H1 (cell line): ENCODE data around the gene MATK. TPM values are rescaled to one million over a fixed set of nuclear protein-coding genes. Genes with fewer than 3 reads are reported as not detected.

Source experiments
- CTCF ChIA-PET: fragments of 300-600 bp; sonication (Branson Sonifier 250); formaldehyde crosslinking; loops from one replicate; lab custom pipeline; 2021; ENCODE audit not compliant: partially characterized antibody; lab: Charles Lee
- POLR2A ChIA-PET: fragments of 300-600 bp; sonication (Branson Sonifier 250); formaldehyde crosslinking; loops from one replicate; lab custom pipeline; 2021; ENCODE audit warnings: inconsistent platforms; ENCODE audit not compliant: partially characterized antibody; lab: Charles Lee
- DNase-seq, 2 experiments: peaks; one replicate each; pipeline versions ENCODE4 v3.0.0 to v3.0.0-alpha.2; 2010 to 2022; ENCODE audit warnings: low spot score in 2 of 2, low read depth in 1 of 2, mixed read lengths in 1 of 2
- FAIRE-seq: peaks from 2 replicates; lab custom pipeline; 2011; peaks lifted over from hg19 to GRCh38; lab: Jason Lieb, UNC
- H2AFZ ChIP-seq: 2 replicates; pipeline ENCODE4 v1.8.1; 2012; ENCODE audit warnings: low read length, inconsistent platforms
- H2AK5ac ChIP-seq: 2 replicates; pipeline ENCODE4 v1.6.1; 2013; ENCODE audit warnings: low read depth, low read length
- H2BK120ac ChIP-seq: replicated peaks from 2 replicates; pipeline ENCODE3; 2013; ENCODE audit warnings: low read depth, low read length, inconsistent platforms
- H2BK12ac ChIP-seq: 2 replicates; pipeline ENCODE4 v1.6.1; 2013; ENCODE audit warnings: low read depth, low read length
- H2BK15ac ChIP-seq: 2 replicates; pipeline ENCODE4 v1.6.1; 2013; ENCODE audit warnings: low read length
- H2BK20ac ChIP-seq: 2 replicates; pipeline ENCODE4 v1.6.1; 2013; ENCODE audit warnings: low read length
- H2BK5ac ChIP-seq: 2 replicates; pipeline ENCODE4 v1.6.1; 2013; ENCODE audit warnings: low read depth, low read length
- H3K14ac ChIP-seq: 2 replicates; pipeline ENCODE4 v1.6.1; 2013; ENCODE audit warnings: inconsistent platforms; ENCODE audit not compliant: insufficient read length
- H3K18ac ChIP-seq: 2 replicates; pipeline ENCODE4 v1.6.1; 2013; ENCODE audit warnings: low read length; ENCODE audit errors: extremely low read depth
- H3K23ac ChIP-seq: 2 replicates; pipeline ENCODE4 v1.6.1; 2013; ENCODE audit warnings: inconsistent platforms; ENCODE audit not compliant: insufficient read length
- H3K23me2 ChIP-seq: 2 replicates; pipeline ENCODE4 v1.6.1; 2013; ENCODE audit warnings: low read depth, low read length
- H3K27ac ChIP-seq: 2 replicates; pipeline ENCODE4 v1.6.1; 2011; ENCODE audit warnings: low read depth, low read length, inconsistent platforms
- H3K27me3 ChIP-seq, 4 experiments: replicated peaks in 1 of 4; 1 replicate in 1 of 4; 2 replicates in 3 of 4; pipeline versions ENCODE4 v1.6.1 to v1.8.1; 2011 to 2013; ENCODE audit warnings: low read length in 3 of 4, mild to moderate bottlenecking in 3 of 4, inconsistent platforms in 2 of 4, mixed read lengths in 2 of 4, moderate library complexity in 1 of 4; ENCODE audit not compliant: control insufficient read depth in 3 of 4, insufficient read depth in 3 of 4; ENCODE audit errors: extremely low read depth in 1 of 4
- H3K36me3 ChIP-seq, 4 experiments: 2 replicates each; pipeline versions ENCODE4 v1.6.1 to v1.8.1; 2011 to 2013; ENCODE audit warnings: mild to moderate bottlenecking in 4 of 4, low read length in 3 of 4, moderate library complexity in 2 of 4, control low read depth in 1 of 4, inconsistent platforms in 1 of 4; ENCODE audit not compliant: insufficient read depth in 4 of 4, control insufficient read depth in 2 of 4
- H3K4ac ChIP-seq: replicated peaks from 2 replicates; pipeline ENCODE3; 2013; ENCODE audit warnings: low read length, low read depth, mixed read lengths, inconsistent platforms; ENCODE audit not compliant: insufficient read length
- H3K4me1 ChIP-seq, 4 experiments: replicated peaks in 1 of 4; 1 replicate in 1 of 4; 2 replicates in 3 of 4; pipeline versions ENCODE4 v1.6.1 to v1.8.1; 2011 to 2013; ENCODE audit warnings: low read length in 3 of 4, inconsistent platforms in 2 of 4, mixed read lengths in 1 of 4; ENCODE audit not compliant: insufficient read depth in 4 of 4, control insufficient read depth in 3 of 4
- H3K4me2 ChIP-seq, 2 experiments: 2 replicates each; pipeline versions ENCODE4 v1.6.1 to v1.8.1; 2011 to 2013; ENCODE audit warnings: low read depth in 2 of 2, low read length in 2 of 2, control low read depth in 1 of 2, inconsistent platforms in 1 of 2, mild to moderate bottlenecking in 1 of 2; ENCODE audit not compliant: insufficient read depth in 1 of 2
- H3K4me3 ChIP-seq, 4 experiments: fragments of 200-600, 300-600 bp in 1 of 4; sonication (generic), shearing (Covaris generic), sonication (Bioruptor Twin) in 1 of 4; 2 replicates each; pipeline versions ENCODE4 v1.5.1 to v1.8.1; 2011 to 2016; ENCODE audit warnings: low read length in 4 of 4, low read depth in 3 of 4, control low read depth in 2 of 4, inconsistent platforms in 2 of 4, mild to moderate bottlenecking in 2 of 4, mixed read lengths in 1 of 4, moderate library complexity in 1 of 4; ENCODE audit not compliant: insufficient read depth in 2 of 4; ENCODE audit errors: extremely low read depth in 1 of 4
- H3K56ac ChIP-seq: replicated peaks from 2 replicates; pipeline ENCODE3; 2013; ENCODE audit warnings: low read depth, mild to moderate bottlenecking, mixed read lengths, low read length, inconsistent platforms; ENCODE audit not compliant: insufficient read length
- H3K79me1 ChIP-seq: 2 replicates; pipeline ENCODE4 v1.6.1; 2013; ENCODE audit warnings: low read depth, low read length, control low read depth
- H3K79me2 ChIP-seq, 2 experiments: 2 replicates each; pipeline versions ENCODE4 v1.6.1 to v1.8.1; 2012 to 2013; ENCODE audit warnings: low read length in 2 of 2, mild to moderate bottlenecking in 2 of 2, inconsistent platforms in 1 of 2; ENCODE audit not compliant: insufficient read depth in 2 of 2, control insufficient read depth in 1 of 2
- H3K9ac ChIP-seq, 4 experiments: replicated peaks in 1 of 4; 1 replicate in 1 of 4; 2 replicates in 3 of 4; pipeline versions ENCODE4 v1.6.1 to v1.8.1; 2011 to 2013; ENCODE audit warnings: low read depth in 3 of 4, low read length in 3 of 4, control low read depth in 2 of 4, mild to moderate bottlenecking in 2 of 4, moderate library complexity in 2 of 4, inconsistent platforms in 1 of 4; ENCODE audit errors: extremely low read depth in 1 of 4
- H3K9me3 ChIP-seq, 2 experiments: 2 replicates each; pipeline versions ENCODE4 v1.6.1 to v1.8.1; 2012 to 2013; ENCODE audit warnings: mild to moderate bottlenecking in 2 of 2, moderate library complexity in 2 of 2, control low read depth in 1 of 2, inconsistent platforms in 1 of 2, low read depth in 1 of 2, low read length in 1 of 2, mixed read lengths in 1 of 2; ENCODE audit not compliant: insufficient read depth in 2 of 2
- H4K20me1 ChIP-seq, 2 experiments: replicated peaks in 1 of 2; 2 replicates each; pipeline versions ENCODE3 to v1.8.1; 2011 to 2013; ENCODE audit warnings: inconsistent platforms in 2 of 2, low read length in 2 of 2, mild to moderate bottlenecking in 1 of 2; ENCODE audit not compliant: insufficient read depth in 2 of 2, control insufficient read depth in 1 of 2
- H4K5ac ChIP-seq: 2 replicates; pipeline ENCODE4 v1.6.1; 2013; ENCODE audit warnings: low read length, low read depth, mixed read lengths, inconsistent platforms; ENCODE audit not compliant: insufficient read length
- H4K8ac ChIP-seq: 2 replicates; pipeline ENCODE4 v1.8.0; 2013; ENCODE audit warnings: mild to moderate bottlenecking, moderate library complexity, low read length, inconsistent platforms; ENCODE audit not compliant: insufficient read depth; ENCODE audit errors: extremely low read depth
- H4K91ac ChIP-seq: replicated peaks from 2 replicates; pipeline ENCODE3; 2013; ENCODE audit warnings: low read length, mixed read lengths, inconsistent platforms; ENCODE audit not compliant: insufficient read length
- CHD1 ChIP-seq: IDR thresholded peaks from 2 replicates; pipeline ENCODE4 v1.6.1; 2012; ENCODE audit warnings: low read depth, low read length, improper control_type of control experiment
- CREB1 ChIP-seq: IDR thresholded peaks from 2 replicates; pipeline ENCODE4 v1.6.1; 2012; ENCODE audit warnings: inconsistent platforms
- EZH2 ChIP-seq: fragments of 200-600 bp; sonication (generic); IDR thresholded peaks from 2 replicates; pipeline ENCODE4 v1.7.1; 2012; ENCODE audit warnings: low read depth, mild to moderate bottlenecking, moderate library complexity, low read length, inconsistent platforms; ENCODE audit not compliant: severe bottlenecking
- HDAC6 ChIP-seq: IDR thresholded peaks from one replicate; pipeline ENCODE4 v1.7.1; 2012; ENCODE audit warnings: low read depth, mild to moderate bottlenecking, inconsistent platforms, low read length, moderate library complexity
- RXRA ChIP-seq: IDR thresholded peaks from 2 replicates; pipeline ENCODE4 v1.6.1; 2011; ENCODE audit warnings: low read depth, mild to moderate bottlenecking, low read length, moderate library complexity; ENCODE audit not compliant: insufficient read depth
- SIX5 ChIP-seq: IDR thresholded peaks from 2 replicates; pipeline ENCODE4 v1.6.1; 2011; ENCODE audit warnings: mild to moderate bottlenecking, low read depth, low read length
- WGBS, 2 experiments: shearing (Covaris generic) in 1 of 2; methylation state at CpG; one replicate each; pipeline versions ENCODE4 v1.1.6 to v1.1.7; 2013 to 2015; ENCODE audit warnings: low lambda C conversion rate in 2 of 2, mixed read lengths in 2 of 2, inconsistent platforms in 1 of 2, low coverage in 1 of 2, missing lambda C conversion rate in 1 of 2; ENCODE audit not compliant: insufficient replicate concordance in 2 of 2, insufficient coverage in 1 of 2, insufficient read length in 1 of 2; ENCODE audit errors: extremely low coverage in 1 of 2, missing lambda C conversion rate in 1 of 2; 5-methylcytosine and 5-hydroxymethylcytosine counted together
- polyA plus RNA-seq, 7 experiments: library from polyadenylated mRNA; depleted of rRNA in 3 of 7; stranded (reverse) in 5 of 7; unstranded in 2 of 7; fragments of >200 nt in 5 of 7; fragments of 200-250 nt in 2 of 7; gene quantifications; 1 replicate in 5 of 7; 2 replicates in 1 of 7; 4 replicates in 1 of 7; pipeline versions ENCODE4 v1.2.1 to v1.2.3, GENCODE V29; 2011 to 2013; ENCODE audit warnings: missing spikeins in 2 of 7, mixed read lengths in 2 of 7
- total RNA-seq: library from RNA; stranded (reverse); fragmentation: NEBNext Ultra II Directional; extraction: Animal tissue kit (Norgen Biotek cat#: 25700); gene quantifications from 2 replicates; pipeline ENCODE4 v1.2.1, GENCODE V29; 2021
- TF ChIP-seq, protein P1 (sequence below): IDR thresholded peaks from 2 replicates; pipeline ENCODE4 v1.6.1; 2011; ENCODE audit warnings: low read depth, mild to moderate bottlenecking, low read length; ENCODE audit not compliant: insufficient read depth

The MATK gene
- total and polyA plus RNA-seq, 2 of the 8 experiments (the other 6 are each of a cell fraction or from before 2014, with no cell fraction given) = 20.5 to 21.4 TPM

DNA sequence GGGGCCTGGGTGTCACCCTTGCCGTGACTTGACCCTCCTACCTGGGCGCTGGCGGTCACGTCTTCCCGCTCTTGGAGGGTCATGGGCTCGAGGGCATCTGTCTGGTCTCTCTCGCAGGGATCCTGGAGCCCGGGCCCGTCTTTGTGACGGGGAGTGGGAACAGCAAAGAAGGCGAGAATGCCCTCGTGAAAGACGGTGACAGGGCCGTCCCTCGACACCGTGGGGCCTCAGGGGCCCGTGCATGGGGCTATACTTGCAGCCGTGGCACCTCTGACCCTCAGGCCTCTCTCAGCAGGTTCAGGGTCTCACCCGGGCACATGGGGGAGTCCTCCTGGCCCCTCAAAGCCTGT is 20.9 kb upstream of the MATK start:
- no peak overlapping the region for H3K4me3 ChIP-seq
- peaks cover 0 to 9% of the 10 kb centered on the region in 2 experiments for H4K20me1 ChIP-seq
- CTCF ChIA-PET = interaction anchor here (0.7 kb wide), 1 partner anchor 15 kb away, joined by 3 read pairs; no protein-coding TSS in a partner anchor
- no peak overlapping the region for H3K18ac ChIP-seq
- H3K14ac ChIP-seq = no peak overlapping the region
- no peak overlapping the region for H4K91ac ChIP-seq
- H3K79me1 ChIP-seq = no peaks in the 10 kb centered on the region
- no peaks in the 10 kb centered on the region for H3K79me2 ChIP-seq
- H2BK15ac ChIP-seq = no peak overlapping the region
- no peak overlapping the region for H3K4me2 ChIP-seq
- no peak overlapping the region for H3K27ac ChIP-seq
- H3K23me2 ChIP-seq = peaks cover 3% of the 10 kb centered on the region; the same call in 1 of the 2 replicates
- DNase-seq = no peak
- H3K23ac ChIP-seq = no peak overlapping the region
- H3K9ac ChIP-seq = no peak overlapping the region
- no peak overlapping the region for H2BK5ac ChIP-seq
- H3K56ac ChIP-seq = no peak overlapping the region
- TF ChIP-seq HDAC6 (no peak), SIX5 (no peak), EZH2 (no peak), CHD1 (no peak), CREB1 (no peak), RXRA (no peak)
- TF ChIP-seq, protein P1, sequence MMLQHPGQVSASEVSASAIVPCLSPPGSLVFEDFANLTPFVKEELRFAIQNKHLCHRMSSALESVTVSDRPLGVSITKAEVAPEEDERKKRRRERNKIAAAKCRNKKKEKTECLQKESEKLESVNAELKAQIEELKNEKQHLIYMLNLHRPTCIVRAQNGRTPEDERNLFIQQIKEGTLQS = no peak
- TF ChIP-seq, all 59 proteins: peak for 0
- Histone ChIP-seq H3K36me3 (peaks cover 0 to 3% (median 0%) of the 10 kb centered on the region in 4 experiments; a peak in 1 of 8 replicates), H2AFZ (no peak overlapping the region), H3K27me3 (no peaks in the 10 kb centered on the region; a peak in 2 of 7 replicates), H2BK12ac (no peak overlapping the region), H4K5ac (no peak overlapping the region), H2BK120ac (no peak overlapping the region), H3K9me3 (peaks cover 0 to 4% of the 10 kb centered on the region in 2 experiments; a peak in 1 of 4 replicates), H3K4ac (no peak overlapping the region), H2AK5ac (no peak overlapping the region), H4K8ac (no peak overlapping the region), H3K4me1 (no peaks in the 10 kb centered on the region; a peak in 2 of 7 replicates), H2BK20ac (no peak overlapping the region)
- 92% methylated on average over 19 of the region's 19 CpGs; no CpG with 5 or more reads in 1 of the 2 experiments for WGBS, 2 experiments
- FAIRE-seq = no peak
- POLR2A ChIA-PET = interaction anchor here (1.4 to 1.6 kb wide), 2 partner anchors 164 to 178 kb away, joined by 4 to 5 read pairs; partner anchors contain the start of genes DAPK3 and EEF2
